ENCODE results near the gene ATXN7L2.

DNA sequence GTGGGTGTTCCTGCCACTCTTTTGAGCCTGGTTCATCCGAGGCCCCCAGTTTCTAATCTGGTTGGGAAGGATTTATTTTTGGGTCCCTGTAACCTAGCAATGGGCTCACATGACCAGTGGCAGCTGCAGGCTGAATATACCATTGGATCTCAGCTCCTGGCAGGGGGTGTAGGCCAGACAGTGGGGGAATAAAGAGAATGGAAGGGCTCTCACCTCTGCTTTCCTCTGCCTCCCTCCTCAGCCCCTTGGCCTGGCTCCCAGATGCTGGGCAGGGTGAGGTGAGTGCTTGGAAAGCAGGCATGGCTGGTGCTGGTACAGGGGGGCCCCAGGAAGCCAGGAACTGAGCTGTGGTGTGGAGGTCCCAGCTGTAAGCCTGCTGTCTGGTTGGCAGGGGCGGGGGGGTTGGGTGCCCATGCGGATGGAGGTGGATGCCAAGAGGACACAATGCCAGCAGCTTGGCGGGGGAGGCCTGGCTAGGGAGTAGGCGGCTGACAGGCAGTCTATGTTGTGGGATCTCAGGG, 52.3 kb downstream of the ATXN7L2 start:
- TF ChIP-seq YY1 (IDR thresholded peaks at IDR 0.05; ENCODE audit: low read depth) (no peak), EP300 (IDR thresholded peaks at IDR 0.05; ENCODE audit: borderline replicate concordance) (no peak), USF1 (IDR thresholded peaks at IDR 0.05) (no peak), TAF1 (IDR thresholded peaks at IDR 0.05; ENCODE audit: low read depth) (no peak), NFIC (IDR thresholded peaks at IDR 0.05) (no peak), RAD21 (IDR thresholded peaks at IDR 0.05; ENCODE audit: low read depth) (no peak), REST (IDR thresholded peaks at IDR 0.05; ENCODE audit: low read depth) (no peak), CEBPB (IDR thresholded peaks at IDR 0.05) (no peak)

Measured in Ishikawa (cell line).